Measurements from ENCODE around the gene PI16.
"Not testable (repeated sequence)": the region's sequence is repeated elsewhere in the genome, so short reads cannot be mapped to it uniquely, and the experiment has no call there.

The PI16 gene

GRCh38 chr6:36985808-36986703 is 31.5 kb downstream of the PI16 start, which contains the start of gene MTCH1:
TSS of gene MTCH1 (minus strand) at chr6:36986196. CDS start at chr6:36986173, 23 bp downstream.
- TF ChIP-seq CTCF (IDR thresholded peaks at IDR 0.05): peak; percentile 43
- H3K4me3 ChIP-seq (ENCODE audit: low read depth in 1 of 2, low read length in 1 of 2): peak within 1 kb of the TSS; percentile 90 to 96
- H3K36me3 ChIP-seq: peaks cover 5% of the 10 kb centered on the region
- H3K4me1 ChIP-seq (ENCODE audit: control insufficient read depth in 1 of 2, insufficient read depth in 1 of 2, low read depth in 1 of 2, low read length in 1 of 2): peaks cover 30 to 34% of the 10 kb centered on the region in 2 experiments
- no peaks in the 10 kb centered on the region for H3K27me3 ChIP-seq
- H3K27ac ChIP-seq: peak within 1 kb of the TSS; percentile 91
- no peaks in the 10 kb centered on the region for H3K9me3 ChIP-seq

- H3K4me3 ChIP-seq (ENCODE audit: low read depth in 1 of 2, low read length in 1 of 2): peak overlapping the region; percentile 90 to 96
- peak overlapping the region; percentile 91 for H3K27ac ChIP-seq
- H3K9me3 ChIP-seq: no peaks in the 10 kb centered on the region
- no peaks in the 10 kb centered on the region for H3K27me3 ChIP-seq
- no peaks in the 10 kb centered on the region for H3K36me3 ChIP-seq
- no peak for TF ChIP-seq CTCF (IDR thresholded peaks at IDR 0.05)
- peaks cover 30 to 34% of the 10 kb centered on the region in 2 experiments for H3K4me1 ChIP-seq (ENCODE audit: control insufficient read depth in 1 of 2, insufficient read depth in 1 of 2, low read depth in 1 of 2, low read length in 1 of 2)
Measured at GRCh38 chr6:36986704-36987047, 32.1 kb downstream of the PI16 start.

GRCh38 chr6:36989264-36989663 is 34.7 kb downstream of the PI16 start:
- Histone ChIP-seq H3K9me3 (no peaks in the 10 kb centered on the region), H3K4me3 (ENCODE audit: low read depth in 1 of 2, low read length in 1 of 2) (no peak overlapping the region), H3K27me3 (peaks cover 2% of the 10 kb centered on the region), H3K36me3 (no peaks in the 10 kb centered on the region), H3K4me1 (ENCODE audit: control insufficient read depth in 1 of 2, insufficient read depth in 1 of 2, low read depth in 1 of 2, low read length in 1 of 2) (peaks cover 22 to 26% of the 10 kb centered on the region in 2 experiments), H3K27ac (no peak overlapping the region)
- no peak for TF ChIP-seq CTCF (IDR thresholded peaks at IDR 0.05)

GRCh38 chr6:36990401-36990800 is 35.9 kb downstream of the PI16 start:
- H3K9me3 ChIP-seq; H3K36me3 ChIP-seq; H3K4me3 ChIP-seq (ENCODE audit: low read depth in 1 of 2, low read length in 1 of 2); H3K27ac ChIP-seq: not testable (repeated sequence)
- Histone ChIP-seq H3K4me1 (ENCODE audit: control insufficient read depth in 1 of 2, insufficient read depth in 1 of 2, low read depth in 1 of 2, low read length in 1 of 2) (peaks cover 11 to 15% of the 10 kb centered on the region in 2 experiments), H3K27me3 (peaks cover 10% of the 10 kb centered on the region)

GRCh38 chr6:36997811-36998722 is 43.5 kb downstream of the PI16 start:
- no peak for TF ChIP-seq CTCF (IDR thresholded peaks at IDR 0.05)
- peaks cover 10% of the 10 kb centered on the region for H3K27me3 ChIP-seq
- H3K9me3 ChIP-seq: no peaks in the 10 kb centered on the region
- no peaks in the 10 kb centered on the region for H3K36me3 ChIP-seq
- H3K4me1 ChIP-seq (ENCODE audit: control insufficient read depth in 1 of 2, insufficient read depth in 1 of 2, low read depth in 1 of 2, low read length in 1 of 2): peaks cover 0 to 11% of the 10 kb centered on the region in 2 experiments
- no peak overlapping the region for H3K4me3 ChIP-seq (ENCODE audit: low read depth in 1 of 2, low read length in 1 of 2)
- H3K27ac ChIP-seq: no peak overlapping the region
